Vagina (tissue), 2 donors: Measurements from ENCODE around the gene MOGAT1. TPM values are rescaled to one million over a fixed set of nuclear protein-coding genes. Genes with fewer than 3 reads are reported as not detected.

Experiments
- DNase-seq, 2 donors: peaks; one replicate each; pipeline ENCODE4 v3.0.0-alpha.2; 2017; ENCODE audit errors: extremely low spot score in 2 of 2
- H3K27ac ChIP-seq: fragments of 200-600 bp; sonication (generic); one replicate; pipeline ENCODE4 v1.5.1; 2019
- H3K27me3 ChIP-seq: fragments of 200-600 bp; sonication (generic); one replicate; pipeline ENCODE4 v1.5.1; 2019
- H3K36me3 ChIP-seq, 2 donors: fragments of 200-600 bp; sonication (generic); one replicate each; pipeline ENCODE4 v1.5.1; 2017 to 2019
- H3K4me1 ChIP-seq: fragments of 200-600 bp; sonication (generic); one replicate; pipeline ENCODE4 v1.5.1; 2019
- H3K4me3 ChIP-seq, 2 donors: fragments of 200-600 bp; sonication (generic); 1 replicate in 1 of 2; 2 replicates in 1 of 2; pipeline ENCODE4 v1.5.1; 2016 to 2019
- H3K9me3 ChIP-seq: fragments of 200-600 bp; sonication (generic); one replicate; pipeline ENCODE4 v1.5.1; 2019
- POLR2A ChIP-seq, 2 donors: fragments of 450-650 bp; IDR thresholded peaks; one replicate each; pipeline ENCODE4 v1.6.1; 2017; ENCODE audit warnings: antibody characterized with exemption in 2 of 2, mild to moderate bottlenecking in 2 of 2, moderate library complexity in 2 of 2
- POLR2AphosphoS5 ChIP-seq, 2 donors: sonication (generic); formaldehyde crosslinking; IDR thresholded peaks; one replicate each; pipeline ENCODE4 v1.9.0; 2017; ENCODE audit warnings: antibody characterized with exemption in 2 of 2, mild to moderate bottlenecking in 2 of 2, low read depth in 1 of 2; ENCODE audit not compliant: insufficient read depth in 1 of 2
- intact Hi-C: fragments of 100-400 bp; cut with DNase I; formaldehyde crosslinking; loops from one replicate; pipeline ENCODE4 v1.15.1; 2023
- total RNA-seq: library from RNA; depleted of rRNA; stranded (reverse); fragments of >200 nt; gene quantifications from one replicate; pipeline ENCODE4 v1.2.3, GENCODE V29; 2016
- TF ChIP-seq, protein P1 (sequence below), 3 experiments: fragments of 450-650 bp in 2 of 3; fragments of 200-600 bp in 1 of 3; sonication (generic) in 1 of 3; IDR thresholded peaks; one replicate each; pipeline ENCODE4 v1.5.1; 2017 to 2019; ENCODE audit warnings: antibody characterized with exemption in 3 of 3, mild to moderate bottlenecking in 2 of 3, moderate library complexity in 2 of 3

The MOGAT1 gene
- total RNA-seq, 1 donor from 2014 or later, result not detected

DNA sequence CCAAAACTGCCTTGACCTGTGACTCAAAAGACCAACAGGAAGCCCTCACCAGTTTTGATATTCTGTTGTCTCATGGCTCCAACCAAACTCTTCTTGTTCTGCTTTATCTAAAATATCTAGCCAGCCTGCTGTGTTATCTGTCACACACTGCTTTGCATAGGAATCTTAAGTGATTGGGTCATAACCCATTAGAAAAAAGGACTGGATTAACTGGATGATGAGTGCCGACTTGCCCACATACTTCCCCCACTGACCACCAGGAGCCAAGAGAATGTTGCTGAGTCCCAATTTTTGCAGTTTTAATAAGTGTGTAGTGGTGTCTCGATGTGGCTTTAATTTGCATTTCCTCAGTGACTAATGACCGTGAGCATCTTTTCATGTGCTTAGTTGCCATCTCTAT, 6.5 kb downstream of the MOGAT1 start:
- Histone ChIP-seq H3K27ac (no peak overlapping the region), H3K9me3 (no peaks in the 10 kb centered on the region), H3K4me1 (no peaks in the 10 kb centered on the region), H3K4me3 (no peak overlapping the region), H3K36me3 (no peaks in the 10 kb centered on the region), H3K27me3 (no peaks in the 10 kb centered on the region)
- no peak for DNase-seq
- TF ChIP-seq POLR2A (IDR thresholded peaks at IDR 0.05) (no peak), POLR2AphosphoS5 (IDR thresholded peaks at IDR 0.05; ENCODE audit: insufficient read depth in 1 of 2, low read depth in 1 of 2) (no peak)
- TF ChIP-seq, protein P1, sequence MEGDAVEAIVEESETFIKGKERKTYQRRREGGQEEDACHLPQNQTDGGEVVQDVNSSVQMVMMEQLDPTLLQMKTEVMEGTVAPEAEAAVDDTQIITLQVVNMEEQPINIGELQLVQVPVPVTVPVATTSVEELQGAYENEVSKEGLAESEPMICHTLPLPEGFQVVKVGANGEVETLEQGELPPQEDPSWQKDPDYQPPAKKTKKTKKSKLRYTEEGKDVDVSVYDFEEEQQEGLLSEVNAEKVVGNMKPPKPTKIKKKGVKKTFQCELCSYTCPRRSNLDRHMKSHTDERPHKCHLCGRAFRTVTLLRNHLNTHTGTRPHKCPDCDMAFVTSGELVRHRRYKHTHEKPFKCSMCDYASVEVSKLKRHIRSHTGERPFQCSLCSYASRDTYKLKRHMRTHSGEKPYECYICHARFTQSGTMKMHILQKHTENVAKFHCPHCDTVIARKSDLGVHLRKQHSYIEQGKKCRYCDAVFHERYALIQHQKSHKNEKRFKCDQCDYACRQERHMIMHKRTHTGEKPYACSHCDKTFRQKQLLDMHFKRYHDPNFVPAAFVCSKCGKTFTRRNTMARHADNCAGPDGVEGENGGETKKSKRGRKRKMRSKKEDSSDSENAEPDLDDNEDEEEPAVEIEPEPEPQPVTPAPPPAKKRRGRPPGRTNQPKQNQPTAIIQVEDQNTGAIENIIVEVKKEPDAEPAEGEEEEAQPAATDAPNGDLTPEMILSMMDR (IDR thresholded peaks at IDR 0.05), result no peak
- intact Hi-C loops, result no loop called here

DNA sequence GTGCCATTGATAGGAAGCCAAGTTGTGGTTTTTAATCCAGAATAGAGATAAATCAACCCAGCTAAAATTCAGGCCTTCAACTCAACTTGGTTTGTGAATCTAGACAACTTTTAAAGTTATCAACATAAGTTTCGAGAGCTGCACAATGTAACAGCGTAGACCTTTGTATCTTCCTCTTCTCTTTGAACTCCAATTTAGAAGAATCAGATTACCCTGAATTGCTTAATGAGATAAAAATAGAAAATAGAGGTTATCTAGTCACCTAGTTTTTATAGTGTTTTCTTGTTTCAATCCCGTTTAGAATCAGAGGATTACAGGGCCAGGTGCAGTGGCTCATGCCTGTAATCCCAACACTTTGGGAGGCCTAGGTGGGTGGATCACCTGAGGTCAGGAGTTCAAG, 12.3 kb downstream of the MOGAT1 start:
- Histone ChIP-seq H3K4me1 (peaks cover 3% of the 10 kb centered on the region), H3K27me3 (no peaks in the 10 kb centered on the region), H3K27ac (no peak overlapping the region), H3K9me3 (no peaks in the 10 kb centered on the region), H3K4me3 (no peak overlapping the region), H3K36me3 (no peaks in the 10 kb centered on the region)
- no peak for TF ChIP-seq POLR2A (IDR thresholded peaks at IDR 0.05)
- TF ChIP-seq, protein P1 (IDR thresholded peaks at IDR 0.05), result no peak
- TF ChIP-seq POLR2AphosphoS5 (IDR thresholded peaks at IDR 0.05; ENCODE audit: insufficient read depth in 1 of 2, low read depth in 1 of 2), result no peak
- intact Hi-C loops, result no loop called here
- DNase-seq, result no peak

GRCh38 chr2:222686086-222686750, 14.8 kb downstream of the MOGAT1 start:
- H3K4me1 ChIP-seq, result peaks cover 4% of the 10 kb centered on the region
- no peak for TF ChIP-seq POLR2A (IDR thresholded peaks at IDR 0.05)
- TF ChIP-seq POLR2AphosphoS5 (IDR thresholded peaks at IDR 0.05; ENCODE audit: insufficient read depth in 1 of 2, low read depth in 1 of 2), result no peak
- TF ChIP-seq, protein P1 (IDR thresholded peaks at IDR 0.05), result no peak
- no peak overlapping the region for H3K4me3 ChIP-seq
- no peaks in the 10 kb centered on the region for H3K27me3 ChIP-seq
- H3K27ac ChIP-seq, result no peak overlapping the region
- intact Hi-C loops, result no loop called here
- no peaks in the 10 kb centered on the region for H3K36me3 ChIP-seq
- no peaks in the 10 kb centered on the region for H3K9me3 ChIP-seq
- DNase-seq, result no peak

DNA sequence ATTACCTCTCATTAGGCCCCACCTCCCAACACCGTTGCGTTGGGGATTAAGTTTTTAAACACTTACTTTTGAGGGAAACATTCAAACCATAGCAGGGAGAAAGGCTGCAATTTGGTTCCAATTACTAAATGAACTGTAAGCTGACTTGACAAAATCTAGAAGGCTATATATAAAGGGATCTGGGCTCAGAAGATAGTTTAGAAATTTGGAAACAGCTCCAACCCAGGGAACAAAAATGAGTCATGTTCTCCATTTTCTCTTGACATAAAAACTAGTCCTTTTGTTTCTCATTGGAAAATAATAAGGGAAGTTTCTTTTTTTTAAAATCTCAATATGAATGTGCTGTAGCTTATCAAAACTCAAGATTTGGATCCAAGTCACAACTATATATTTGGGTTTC, 17.5 kb downstream of the MOGAT1 start:
- intact Hi-C loops, result no loop called here
- no peaks in the 10 kb centered on the region for H3K9me3 ChIP-seq
- no peaks in the 10 kb centered on the region for H3K27me3 ChIP-seq
- no peak overlapping the region for H3K27ac ChIP-seq
- peaks cover 4% of the 10 kb centered on the region for H3K4me1 ChIP-seq
- no peak for TF ChIP-seq POLR2AphosphoS5 (IDR thresholded peaks at IDR 0.05; ENCODE audit: insufficient read depth in 1 of 2, low read depth in 1 of 2)
- no peak for TF ChIP-seq POLR2A (IDR thresholded peaks at IDR 0.05)
- TF ChIP-seq, protein P1 (IDR thresholded peaks at IDR 0.05), result no peak
- no peak overlapping the region for H3K4me3 ChIP-seq
- no peaks in the 10 kb centered on the region for H3K36me3 ChIP-seq
- DNase-seq, result no peak

DNA sequence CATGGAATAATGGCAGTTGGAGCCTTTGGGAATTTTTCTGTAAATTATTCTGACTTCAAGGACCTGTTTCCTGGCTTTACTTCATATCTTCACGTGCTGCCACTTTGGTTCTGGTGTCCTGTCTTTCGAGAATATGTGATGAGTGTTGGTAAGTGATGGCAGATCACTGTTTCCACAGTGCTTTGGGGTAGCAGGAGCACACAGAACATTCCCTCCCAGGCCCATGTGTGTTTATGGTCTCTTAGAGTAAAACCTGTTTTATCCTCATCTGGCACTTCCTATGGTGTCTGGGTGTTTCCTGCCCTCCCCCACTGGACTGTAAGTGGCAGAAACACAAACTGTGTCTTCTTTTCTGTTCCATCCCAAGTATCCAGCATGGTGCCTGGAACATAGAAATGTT, 17.9 kb downstream of the MOGAT1 start:
- Histone ChIP-seq H3K36me3 (no peaks in the 10 kb centered on the region), H3K4me3 (no peak overlapping the region), H3K4me1 (peaks cover 4% of the 10 kb centered on the region), H3K27me3 (no peaks in the 10 kb centered on the region), H3K27ac (no peak overlapping the region), H3K9me3 (no peaks in the 10 kb centered on the region)
- TF ChIP-seq POLR2AphosphoS5 (IDR thresholded peaks at IDR 0.05; ENCODE audit: insufficient read depth in 1 of 2, low read depth in 1 of 2) (no peak), POLR2A (IDR thresholded peaks at IDR 0.05) (no peak)
- DNase-seq, result no peak
- intact Hi-C loops, result no loop called here
